Calu3 (cell line): Measurements from ENCODE around the gene PWP1. TPM values are rescaled to one million over a fixed set of nuclear protein-coding genes. Genes with fewer than 3 reads are reported as not detected.

ENCODE experiments used
- BruUV-seq: library from RNA; stranded (reverse); fragments of 400-500 nt; replicated peaks from 2 replicates; lab custom pipeline; 2021; lab: Mats Ljungman, UMichigan
- CTCF ChIA-PET: fragments of 300-600 bp; sonication (Branson Sonifier 250); formaldehyde crosslinking; loops from one replicate; lab custom pipeline; 2022; ENCODE audit warnings: antibody characterized with exemption; lab: Charles Lee
- DNase-seq: peaks from one replicate; pipeline ENCODE4 v3.0.0; 2022
- H3K27ac Mint-ChIP-seq: one replicate; pipeline ENCODE4 v1.8.0; 2022; ENCODE audit warnings: mixed read lengths; ENCODE audit not compliant: unreplicated experiment
- H3K27me3 Mint-ChIP-seq: one replicate; pipeline ENCODE4 v1.8.0; 2022; ENCODE audit warnings: mixed read lengths; ENCODE audit not compliant: unreplicated experiment
- H3K36me3 Mint-ChIP-seq: one replicate; pipeline ENCODE4 v1.8.0; 2022; ENCODE audit warnings: mild to moderate bottlenecking, moderate library complexity, mixed read lengths; ENCODE audit not compliant: insufficient read depth, unreplicated experiment
- H3K4me1 Mint-ChIP-seq: one replicate; pipeline ENCODE4 v1.8.0; 2022; ENCODE audit warnings: mild to moderate bottlenecking, low read depth, mixed read lengths; ENCODE audit not compliant: unreplicated experiment
- H3K4me3 Mint-ChIP-seq: one replicate; pipeline ENCODE4 v1.8.0; 2022; ENCODE audit warnings: mild to moderate bottlenecking, low read depth, moderate library complexity, mixed read lengths; ENCODE audit not compliant: unreplicated experiment
- H3K9me3 Mint-ChIP-seq: one replicate; pipeline ENCODE4 v1.8.0; 2022; ENCODE audit warnings: low read depth, mixed read lengths; ENCODE audit not compliant: unreplicated experiment
- intact Hi-C: fragments of 100-400 bp; cut with micrococcal nuclease; formaldehyde crosslinking; loops from one replicate; pipeline ENCODE4 v1.10.0; 2022; ENCODE audit not compliant: unreplicated experiment
- total RNA-seq: library from RNA; stranded (reverse); gene quantifications from 2 replicates; pipeline ENCODE4 v1.2.3, GENCODE V29; 2022
- TF ChIP-seq, protein P1 (sequence below): fragments of 200-600 bp; IDR thresholded peaks from one replicate; pipeline ENCODE4 v1.8.0; 2022; ENCODE audit warnings: antibody characterized with exemption; ENCODE audit not compliant: unreplicated experiment

PWP1 gene
- total RNA-seq, 1 experiment from 2014 or later: 60.5 TPM

DNA sequence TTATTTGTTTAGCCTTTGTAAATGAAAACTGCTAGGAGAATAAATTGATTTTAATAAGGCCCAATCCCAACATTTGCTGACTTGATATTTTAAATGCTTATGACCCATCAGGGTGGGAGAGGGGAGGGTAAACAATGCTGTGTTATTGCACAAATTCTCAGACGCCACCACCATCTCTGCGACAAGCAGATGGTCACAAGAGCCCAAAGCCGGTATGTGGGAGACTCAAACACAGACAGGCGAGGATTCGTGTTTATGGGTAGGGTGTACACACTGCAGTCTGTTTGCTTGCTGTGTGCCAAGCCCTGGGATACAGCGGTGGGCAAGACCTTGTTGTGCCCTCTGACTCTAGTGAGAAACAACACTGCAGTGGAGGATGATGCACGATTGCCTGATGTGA is 39.2 kb upstream of the PWP1 start:
- Mint-ChIP-seq H3K27me3 (peaks cover 64% of the 10 kb centered on the region), H3K27ac (no peak overlapping the region), H3K36me3 (no peaks in the 10 kb centered on the region), H3K9me3 (no peaks in the 10 kb centered on the region), H3K4me3 (no peak overlapping the region), H3K4me1 (no peaks in the 10 kb centered on the region)
- intact Hi-C loops: no loop called here
- TF ChIP-seq, protein P1, sequence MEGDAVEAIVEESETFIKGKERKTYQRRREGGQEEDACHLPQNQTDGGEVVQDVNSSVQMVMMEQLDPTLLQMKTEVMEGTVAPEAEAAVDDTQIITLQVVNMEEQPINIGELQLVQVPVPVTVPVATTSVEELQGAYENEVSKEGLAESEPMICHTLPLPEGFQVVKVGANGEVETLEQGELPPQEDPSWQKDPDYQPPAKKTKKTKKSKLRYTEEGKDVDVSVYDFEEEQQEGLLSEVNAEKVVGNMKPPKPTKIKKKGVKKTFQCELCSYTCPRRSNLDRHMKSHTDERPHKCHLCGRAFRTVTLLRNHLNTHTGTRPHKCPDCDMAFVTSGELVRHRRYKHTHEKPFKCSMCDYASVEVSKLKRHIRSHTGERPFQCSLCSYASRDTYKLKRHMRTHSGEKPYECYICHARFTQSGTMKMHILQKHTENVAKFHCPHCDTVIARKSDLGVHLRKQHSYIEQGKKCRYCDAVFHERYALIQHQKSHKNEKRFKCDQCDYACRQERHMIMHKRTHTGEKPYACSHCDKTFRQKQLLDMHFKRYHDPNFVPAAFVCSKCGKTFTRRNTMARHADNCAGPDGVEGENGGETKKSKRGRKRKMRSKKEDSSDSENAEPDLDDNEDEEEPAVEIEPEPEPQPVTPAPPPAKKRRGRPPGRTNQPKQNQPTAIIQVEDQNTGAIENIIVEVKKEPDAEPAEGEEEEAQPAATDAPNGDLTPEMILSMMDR: no peak
- no peak for DNase-seq
- no TSS peak for BruUV-seq
- CTCF ChIA-PET: no interaction called here

DNA sequence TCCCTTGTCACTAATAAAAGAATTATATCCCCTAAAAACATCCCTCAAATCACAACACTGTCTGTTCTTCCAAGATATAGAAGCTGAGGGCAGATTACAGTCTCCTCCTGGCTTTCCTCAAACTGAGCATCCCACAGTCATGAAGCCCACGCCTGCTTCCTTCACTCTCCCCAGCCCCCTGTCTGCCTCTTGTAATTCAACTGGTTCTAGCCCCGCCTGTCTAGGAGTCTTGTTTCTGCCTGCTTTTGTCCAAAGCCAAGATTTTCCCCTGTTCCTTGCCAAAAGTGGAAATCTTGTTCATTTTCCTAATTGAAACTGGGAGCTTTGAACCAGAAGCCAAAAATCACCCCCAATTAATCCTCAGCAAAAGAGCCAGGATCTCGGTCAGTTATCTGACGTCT is 35.9 kb upstream of the PWP1 start:
- no TSS peak for BruUV-seq
- H3K4me1 Mint-ChIP-seq: no peaks in the 10 kb centered on the region
- no peak overlapping the region for H3K4me3 Mint-ChIP-seq
- CTCF ChIA-PET: no interaction called here
- H3K9me3 Mint-ChIP-seq: no peaks in the 10 kb centered on the region
- DNase-seq: no peak
- intact Hi-C loops: no loop called here
- no peaks in the 10 kb centered on the region for H3K36me3 Mint-ChIP-seq
- H3K27me3 Mint-ChIP-seq: peaks cover 68% of the 10 kb centered on the region
- TF ChIP-seq, protein P1: no peak
- H3K27ac Mint-ChIP-seq: no peak overlapping the region

DNA sequence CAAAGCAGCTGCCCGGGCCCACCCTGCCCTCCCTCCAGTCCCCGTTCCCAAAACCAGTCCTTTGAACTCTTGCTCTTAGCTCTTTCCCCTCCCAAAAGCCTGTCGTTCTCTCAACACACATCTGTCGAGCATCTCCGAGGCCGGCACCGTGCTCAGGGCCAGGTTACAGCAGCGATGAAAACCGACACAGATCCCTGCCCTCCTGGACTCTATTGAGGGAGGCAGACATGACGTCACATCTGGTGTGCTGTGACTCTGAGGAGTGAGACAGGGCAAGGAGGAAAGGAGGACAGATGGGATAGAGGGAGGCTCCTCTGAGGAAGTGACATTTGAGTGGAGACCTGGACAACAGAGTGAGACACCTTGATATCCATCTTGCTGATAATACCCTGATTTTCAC is 34.6 kb upstream of the PWP1 start:
- H3K4me1 Mint-ChIP-seq: no peaks in the 10 kb centered on the region
- H3K36me3 Mint-ChIP-seq: no peaks in the 10 kb centered on the region
- intact Hi-C loops: no loop called here
- no peak for DNase-seq
- no peak overlapping the region for H3K4me3 Mint-ChIP-seq
- no peak overlapping the region for H3K27ac Mint-ChIP-seq
- H3K9me3 Mint-ChIP-seq: no peaks in the 10 kb centered on the region
- TF ChIP-seq, protein P1: no peak
- peaks cover 68% of the 10 kb centered on the region for H3K27me3 Mint-ChIP-seq
- CTCF ChIA-PET: no interaction called here
- no TSS peak for BruUV-seq

DNA sequence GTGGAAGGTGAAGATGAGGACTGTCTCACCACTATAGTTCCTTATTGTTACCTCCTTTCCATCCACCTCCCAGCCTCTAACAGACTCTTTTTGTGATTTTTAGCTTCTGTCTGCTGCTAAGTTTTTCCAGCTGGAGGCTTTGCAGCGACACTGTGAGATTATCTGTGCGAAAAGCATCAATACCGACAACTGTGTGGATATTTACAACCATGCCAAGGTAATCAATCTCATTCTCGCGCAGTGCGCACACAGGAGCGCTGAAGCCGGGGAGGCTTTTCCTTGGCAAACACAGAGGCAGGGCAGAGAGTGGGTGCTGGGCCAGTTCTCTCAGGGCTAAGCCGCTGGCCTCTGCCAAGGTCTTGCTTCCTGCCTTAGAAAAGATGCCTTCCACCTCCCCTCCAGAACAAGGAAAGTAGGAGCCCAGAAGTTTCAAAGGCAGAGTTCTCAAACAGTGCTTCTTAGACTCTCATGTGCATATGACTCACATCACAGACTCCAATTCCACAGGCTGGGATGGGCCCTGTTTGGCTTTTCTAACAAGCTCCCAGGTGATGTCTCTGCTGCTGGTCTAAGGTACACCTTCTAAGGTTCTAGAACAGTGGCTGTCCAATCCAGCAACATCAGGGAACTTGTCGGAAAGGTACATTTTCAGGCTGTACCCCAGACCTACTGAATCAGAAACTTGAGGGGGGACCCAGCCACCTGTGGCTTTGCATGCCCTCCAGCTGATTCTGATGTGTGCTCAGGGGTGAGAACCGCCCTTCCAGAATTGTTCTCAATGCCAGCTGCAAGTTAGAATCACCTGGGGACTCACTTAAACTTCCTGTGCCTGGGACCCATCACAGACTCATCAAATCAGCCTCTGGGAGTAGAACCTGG is 33.8 kb upstream of the PWP1 start:
- Mint-ChIP-seq H3K9me3 (no peaks in the 10 kb centered on the region), H3K36me3 (no peaks in the 10 kb centered on the region), H3K4me1 (no peaks in the 10 kb centered on the region), H3K4me3 (no peak overlapping the region), H3K27me3 (peaks cover 60% of the 10 kb centered on the region), H3K27ac (no peak overlapping the region)
- DNase-seq: no peak
- intact Hi-C loops: no loop called here
- CTCF ChIA-PET: interaction anchor here (0.6 kb wide), 1 partner anchor 24 kb away, joined by 3 read pairs; no protein-coding TSS in a partner anchor
- BruUV-seq: no TSS peak
- TF ChIP-seq, protein P1: no peak
